GM19099 (cell line): ENCODE measurements around the gene RASGEF1B.

Experiments used
- POLR2A ChIP-seq: IDR thresholded peaks from 3 replicates; pipeline ENCODE4 v1.6.1; 2011; ENCODE audit warnings: low read depth; ENCODE audit not compliant: insufficient read length; ENCODE audit errors: extremely low read depth

Gene RASGEF1B

DNA sequence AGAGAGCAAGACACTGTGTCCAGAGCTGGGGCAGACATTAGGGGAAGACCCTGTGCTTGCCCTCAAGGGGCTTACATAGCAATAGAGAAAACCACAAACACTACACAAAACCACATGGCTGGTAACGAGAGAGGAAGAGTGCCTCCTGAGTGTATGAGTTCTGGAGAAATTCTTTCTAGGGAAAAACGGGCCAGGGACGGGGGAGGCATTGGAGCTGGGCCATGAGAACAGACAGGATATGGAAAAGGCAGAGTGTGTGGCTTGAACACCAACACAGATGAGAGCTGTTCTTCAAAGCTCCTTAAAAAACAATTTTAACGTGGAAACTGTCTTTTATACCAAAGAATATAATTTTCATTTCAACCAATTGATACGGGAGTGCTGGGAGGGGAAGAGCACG lies 42.7 kb downstream of the RASGEF1B start:
- no peak for TF ChIP-seq POLR2A

GRCh38 chr4:81428002-81428401 lies 43.7 kb downstream of the RASGEF1B start:
- no peak for TF ChIP-seq POLR2A

GRCh38 chr4:81427344-81427821 lies 44.3 kb downstream of the RASGEF1B start:
- no peak for TF ChIP-seq POLR2A

GRCh38 chr4:81426770-81427289 lies 44.9 kb downstream of the RASGEF1B start:
- TF ChIP-seq POLR2A: no peak

- no peak for TF ChIP-seq POLR2A
Measured at GRCh38 chr4:81424816-81425755, 46.6 kb downstream of the RASGEF1B start.

DNA sequence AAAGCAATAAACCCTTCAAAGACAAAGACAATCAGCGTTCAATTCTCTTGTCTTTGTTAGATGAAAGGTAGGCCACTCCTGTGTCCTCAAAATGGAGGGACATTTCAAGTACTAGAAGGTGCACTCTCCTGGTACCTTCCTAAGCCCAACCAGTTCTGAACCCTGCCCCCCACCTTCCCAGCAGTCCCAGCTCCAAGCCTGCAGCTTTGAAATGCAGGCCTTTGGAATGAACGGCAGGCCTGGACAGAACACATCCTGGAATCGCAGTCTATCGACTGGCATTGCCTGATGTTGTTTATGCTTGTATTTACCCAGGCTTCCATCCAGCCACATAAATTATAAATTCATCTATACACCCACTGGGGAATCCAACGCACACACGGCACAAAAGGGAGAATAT lies 47.4 kb downstream of the RASGEF1B start:
- TF ChIP-seq POLR2A: no peak

DNA sequence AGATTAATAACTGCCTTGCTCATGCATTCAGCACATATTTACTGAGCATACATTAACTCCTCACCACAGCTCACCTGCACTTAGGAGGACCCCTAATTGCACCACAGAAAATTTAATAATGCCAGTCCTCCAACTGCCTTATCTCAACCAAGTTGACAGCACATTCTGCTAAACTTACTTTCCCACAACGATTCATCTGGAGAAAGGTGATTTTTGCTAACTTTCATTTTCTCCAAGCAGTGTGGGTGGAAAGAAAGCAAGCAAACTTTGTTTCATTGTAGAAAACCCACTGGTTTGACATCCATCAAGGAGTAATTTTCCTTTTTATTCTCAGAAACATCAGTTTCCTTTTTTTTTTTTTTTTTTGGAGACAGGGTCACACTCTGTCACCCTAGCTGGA lies 49.1 kb downstream of the RASGEF1B start:
- TF ChIP-seq POLR2A: no peak

GRCh38 chr4:81421346-81422218 lies 50.1 kb downstream of the RASGEF1B start:
- no peak for TF ChIP-seq POLR2A

DNA sequence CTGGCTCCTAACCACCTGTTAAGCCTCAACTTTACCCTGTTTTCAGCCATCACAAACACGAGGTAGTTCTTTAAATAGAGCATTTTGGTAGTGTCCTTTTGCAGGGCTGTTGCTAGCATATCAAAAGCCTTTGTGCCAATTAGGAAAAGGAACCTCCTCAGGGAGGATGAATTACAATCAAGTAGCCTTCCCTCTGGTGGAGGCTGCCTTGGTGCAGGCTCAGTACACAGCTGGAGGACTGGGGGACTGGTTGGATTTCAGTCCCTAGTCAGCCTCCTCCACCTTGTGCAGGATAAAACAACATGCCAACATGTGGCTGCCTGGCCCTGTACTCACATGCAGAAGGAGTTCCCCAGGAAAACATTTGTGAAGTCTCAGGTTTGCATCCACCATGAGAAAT lies 53.1 kb downstream of the RASGEF1B start:
- TF ChIP-seq POLR2A: no peak

GRCh38 chr4:81412946-81413495 lies 58.7 kb downstream of the RASGEF1B start:
- no peak for TF ChIP-seq POLR2A

GRCh38 chr4:81410680-81411079 lies 61.0 kb downstream of the RASGEF1B start:
- no peak for TF ChIP-seq POLR2A

DNA sequence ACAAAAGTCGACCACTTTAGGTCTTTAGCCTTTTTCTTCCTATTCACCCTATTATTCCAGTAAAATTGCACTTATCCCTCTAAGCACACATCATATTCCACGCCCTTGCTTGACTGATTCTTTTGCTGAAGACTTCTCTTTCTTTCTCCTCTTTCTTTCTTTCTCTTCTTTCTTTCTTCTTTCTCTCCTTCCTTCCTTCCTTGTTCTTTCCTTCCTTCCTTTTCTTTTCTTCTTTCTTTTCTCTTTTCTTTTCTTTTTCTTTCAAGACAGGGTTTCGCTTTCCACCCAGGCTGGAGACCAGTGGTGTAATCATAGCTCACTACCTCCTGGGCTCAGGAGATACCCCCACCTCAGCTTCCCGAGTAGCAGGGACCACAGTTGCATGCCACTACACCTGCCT lies 61.9 kb downstream of the RASGEF1B start:
- no peak for TF ChIP-seq POLR2A

DNA sequence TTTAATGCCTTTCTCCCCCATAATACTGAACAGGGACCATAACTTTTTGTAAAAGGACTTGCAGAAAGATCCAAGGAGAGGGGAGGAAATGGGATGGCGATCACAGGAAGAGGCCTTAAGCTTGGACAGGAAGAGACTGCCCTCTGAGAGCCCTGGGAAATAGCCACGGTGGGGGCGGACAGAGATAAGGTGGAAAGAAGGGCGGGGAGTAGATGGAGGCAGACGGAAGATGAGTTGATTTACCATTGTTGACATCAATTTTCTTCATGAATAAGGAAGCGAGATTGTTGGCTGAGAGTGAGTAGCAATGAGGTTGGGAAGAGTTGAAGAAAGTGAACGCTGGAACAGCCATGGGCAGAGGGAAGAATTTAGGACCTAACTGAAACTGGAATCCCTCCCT lies 63.4 kb downstream of the RASGEF1B start:
- no peak for TF ChIP-seq POLR2A

- TF ChIP-seq POLR2A: no peak
Measured at GRCh38 chr4:81407726-81408125, 64.0 kb downstream of the RASGEF1B start.

- no peak for TF ChIP-seq POLR2A
Measured at GRCh38 chr4:81405900-81406401, 65.8 kb downstream of the RASGEF1B start.
